ENCODE measurements around the gene RELN.

- TF ChIP-seq, protein P1, sequence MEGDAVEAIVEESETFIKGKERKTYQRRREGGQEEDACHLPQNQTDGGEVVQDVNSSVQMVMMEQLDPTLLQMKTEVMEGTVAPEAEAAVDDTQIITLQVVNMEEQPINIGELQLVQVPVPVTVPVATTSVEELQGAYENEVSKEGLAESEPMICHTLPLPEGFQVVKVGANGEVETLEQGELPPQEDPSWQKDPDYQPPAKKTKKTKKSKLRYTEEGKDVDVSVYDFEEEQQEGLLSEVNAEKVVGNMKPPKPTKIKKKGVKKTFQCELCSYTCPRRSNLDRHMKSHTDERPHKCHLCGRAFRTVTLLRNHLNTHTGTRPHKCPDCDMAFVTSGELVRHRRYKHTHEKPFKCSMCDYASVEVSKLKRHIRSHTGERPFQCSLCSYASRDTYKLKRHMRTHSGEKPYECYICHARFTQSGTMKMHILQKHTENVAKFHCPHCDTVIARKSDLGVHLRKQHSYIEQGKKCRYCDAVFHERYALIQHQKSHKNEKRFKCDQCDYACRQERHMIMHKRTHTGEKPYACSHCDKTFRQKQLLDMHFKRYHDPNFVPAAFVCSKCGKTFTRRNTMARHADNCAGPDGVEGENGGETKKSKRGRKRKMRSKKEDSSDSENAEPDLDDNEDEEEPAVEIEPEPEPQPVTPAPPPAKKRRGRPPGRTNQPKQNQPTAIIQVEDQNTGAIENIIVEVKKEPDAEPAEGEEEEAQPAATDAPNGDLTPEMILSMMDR (conservative IDR thresholded peaks at IDR 0.05; ENCODE audit: low read length): no peak
- no peak for TF ChIP-seq EZH2phosphoT487 (IDR thresholded peaks at IDR 0.05; ENCODE audit: borderline replicate concordance)
Observed at GRCh38 chr7:103679151-103680132, 310.0 kb downstream of the RELN start.
